GM12865 (cell line): Measurements from ENCODE around the gene EPO.

Source experiments
- DNase-seq: peaks from one replicate; pipeline ENCODE4 v3.0.0; 2010; ENCODE audit warnings: low read depth
- H3K4me3 ChIP-seq: 2 replicates; pipeline ENCODE4 v1.5.1; 2011; ENCODE audit warnings: mild to moderate bottlenecking, low read depth, low read length, control low read depth
- CTCF ChIP-seq: IDR thresholded peaks from 2 replicates; pipeline ENCODE4 v1.5.1; 2011; ENCODE audit warnings: low read length, control low read depth, low read depth, inconsistent platforms; ENCODE audit not compliant: insufficient read depth; ENCODE audit errors: missing control alignments

The EPO gene

GRCh38 chr7:100679927-100680575 is 40.2 kb upstream of the EPO start:
- H3K4me3 ChIP-seq, result no peak overlapping the region
- DNase-seq, result no peak
- no peak for TF ChIP-seq CTCF

- no peak for TF ChIP-seq CTCF
- no peak overlapping the region for H3K4me3 ChIP-seq
- DNase-seq, result no peak
Observed at GRCh38 chr7:100680576-100681271, 39.5 kb upstream of the EPO start.

GRCh38 chr7:100681491-100682227 is 38.6 kb upstream of the EPO start:
- TF ChIP-seq CTCF, result no peak
- DNase-seq, result no peak

GRCh38 chr7:100682228-100682741 is 38.0 kb upstream of the EPO start:
- DNase-seq, result no peak
- H3K4me3 ChIP-seq, result no peak overlapping the region
- TF ChIP-seq CTCF, result no peak

More at GRCh38 chr7:100681491-100682227, 38.6 kb upstream of the EPO start:
- H3K4me3 ChIP-seq, result no peak overlapping the region

GRCh38 chr7:100682991-100683658 is 37.1 kb upstream of the EPO start:
- no peak overlapping the region for H3K4me3 ChIP-seq
- DNase-seq, result no peak

More at GRCh38 chr7:100682991-100683658, 37.1 kb upstream of the EPO start:
- no peak for TF ChIP-seq CTCF
